KMS-11 (cell line): Measurements from ENCODE around the gene ABCE1.

ENCODE experiments used
- H2AFZ ChIP-seq: fragments of 200-600 bp; sonication (generic); 2 replicates; pipeline ENCODE4 v1.6.1; 2016; ENCODE audit warnings: antibody characterized with exemption, mixed run types, low read depth
- H3K27ac ChIP-seq: fragments of 200-600 bp; sonication (generic); 2 replicates; pipeline ENCODE4 v1.6.1; 2016; ENCODE audit warnings: mild to moderate bottlenecking, mixed run types
- H3K27me3 ChIP-seq: fragments of 200-600 bp; sonication (generic); 2 replicates; pipeline ENCODE4 v1.6.1; 2017; ENCODE audit warnings: mild to moderate bottlenecking, low read depth, mixed run types, moderate library complexity; ENCODE audit not compliant: insufficient read depth
- H3K36me3 ChIP-seq: fragments of 200-600 bp; sonication (generic); 2 replicates; pipeline ENCODE4 v1.6.1; 2017; ENCODE audit warnings: mild to moderate bottlenecking, mixed run types; ENCODE audit not compliant: insufficient read depth
- H3K4me1 ChIP-seq: fragments of 200-600 bp; sonication (generic); 2 replicates; pipeline ENCODE4 v1.6.1; 2016; ENCODE audit warnings: mild to moderate bottlenecking, low read depth, mixed run types; ENCODE audit not compliant: poor library complexity, severe bottlenecking
- H3K4me2 ChIP-seq: fragments of 200-600 bp; sonication (generic); 2 replicates; pipeline ENCODE4 v1.7.0; 2016; ENCODE audit warnings: mild to moderate bottlenecking, mixed run types
- H3K4me3 ChIP-seq: fragments of 200-600 bp; sonication (generic); IDR thresholded peaks from 2 replicates; pipeline ENCODE4 v1.6.1; 2017; ENCODE audit warnings: low read depth, low read length, mixed read lengths; ENCODE audit not compliant: insufficient read depth
- H3K79me2 ChIP-seq: fragments of 200-600 bp; sonication (generic); 2 replicates; pipeline ENCODE4 v1.6.1; 2016; ENCODE audit warnings: low read depth, mixed run types; ENCODE audit not compliant: insufficient read depth
- H3K9ac ChIP-seq: fragments of 200-600 bp; sonication (generic); 2 replicates; pipeline ENCODE4 v1.6.1; 2016; ENCODE audit warnings: mild to moderate bottlenecking, mixed run types
- H4K20me1 ChIP-seq: fragments of 200-600 bp; sonication (generic); 2 replicates; pipeline ENCODE4 v1.6.1; 2016; ENCODE audit warnings: mild to moderate bottlenecking, mixed run types; ENCODE audit not compliant: insufficient read depth
- TF ChIP-seq, protein P1 (sequence below): fragments of 200-600 bp; sonication (generic); conservative IDR thresholded peaks from 2 replicates; pipeline ENCODE4 v1.6.1; 2017; ENCODE audit warnings: low read depth, mild to moderate bottlenecking, antibody characterized with exemption, low read length, moderate library complexity, mixed read lengths

The ABCE1 gene

DNA sequence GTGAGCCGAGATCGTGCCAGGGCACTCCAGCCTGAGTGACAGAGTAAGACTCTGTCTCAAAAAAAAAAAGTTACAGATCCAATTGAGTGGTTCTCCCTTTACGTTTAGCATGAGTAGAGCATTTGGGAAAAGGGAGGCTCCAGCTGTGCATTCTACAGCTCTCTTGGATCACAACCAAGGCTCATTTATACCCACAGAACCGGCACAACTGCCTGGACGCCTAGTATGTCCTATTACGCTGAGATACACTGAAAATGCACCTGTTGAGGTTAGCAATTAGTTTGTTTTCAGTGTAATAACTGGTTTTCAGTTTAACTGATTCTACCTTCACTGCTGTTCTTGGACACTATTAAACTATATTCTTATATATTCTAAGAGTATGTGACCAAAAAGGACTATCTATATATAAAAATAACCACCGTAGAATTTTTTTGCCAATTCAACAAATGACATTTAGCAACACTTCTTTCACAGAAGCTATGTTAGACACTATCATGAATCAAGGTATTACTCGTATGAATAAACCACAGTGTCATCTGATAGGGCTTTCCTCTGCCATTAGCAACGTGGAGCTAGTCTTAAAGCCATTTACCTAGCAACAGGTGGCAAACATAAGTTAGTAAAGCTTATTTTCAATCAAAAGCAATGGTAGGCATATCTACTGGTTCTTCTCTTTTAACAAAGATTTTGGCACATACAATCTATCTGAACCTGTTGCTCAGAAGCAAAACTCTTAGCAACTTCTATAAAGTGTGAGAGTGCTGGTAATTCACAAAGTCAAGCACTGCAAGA, 78.7 kb downstream of the ABCE1 start:
- Histone ChIP-seq H3K27me3 (no peaks in the 10 kb centered on the region), H3K27ac (peak overlapping the region; percentile 92), H3K4me3 (no peak overlapping the region), H3K4me1 (peaks cover 50% of the 10 kb centered on the region), H3K9ac (peak overlapping the region; percentile 94), H4K20me1 (no peaks in the 10 kb centered on the region; the same call in 1 of the 2 replicates), H3K79me2 (peaks cover 74% of the 10 kb centered on the region), H2AFZ (no peak overlapping the region), H3K36me3 (no peaks in the 10 kb centered on the region), H3K4me2 (peak overlapping the region; percentile 92)
- TF ChIP-seq, protein P1, sequence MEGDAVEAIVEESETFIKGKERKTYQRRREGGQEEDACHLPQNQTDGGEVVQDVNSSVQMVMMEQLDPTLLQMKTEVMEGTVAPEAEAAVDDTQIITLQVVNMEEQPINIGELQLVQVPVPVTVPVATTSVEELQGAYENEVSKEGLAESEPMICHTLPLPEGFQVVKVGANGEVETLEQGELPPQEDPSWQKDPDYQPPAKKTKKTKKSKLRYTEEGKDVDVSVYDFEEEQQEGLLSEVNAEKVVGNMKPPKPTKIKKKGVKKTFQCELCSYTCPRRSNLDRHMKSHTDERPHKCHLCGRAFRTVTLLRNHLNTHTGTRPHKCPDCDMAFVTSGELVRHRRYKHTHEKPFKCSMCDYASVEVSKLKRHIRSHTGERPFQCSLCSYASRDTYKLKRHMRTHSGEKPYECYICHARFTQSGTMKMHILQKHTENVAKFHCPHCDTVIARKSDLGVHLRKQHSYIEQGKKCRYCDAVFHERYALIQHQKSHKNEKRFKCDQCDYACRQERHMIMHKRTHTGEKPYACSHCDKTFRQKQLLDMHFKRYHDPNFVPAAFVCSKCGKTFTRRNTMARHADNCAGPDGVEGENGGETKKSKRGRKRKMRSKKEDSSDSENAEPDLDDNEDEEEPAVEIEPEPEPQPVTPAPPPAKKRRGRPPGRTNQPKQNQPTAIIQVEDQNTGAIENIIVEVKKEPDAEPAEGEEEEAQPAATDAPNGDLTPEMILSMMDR: no peak

DNA sequence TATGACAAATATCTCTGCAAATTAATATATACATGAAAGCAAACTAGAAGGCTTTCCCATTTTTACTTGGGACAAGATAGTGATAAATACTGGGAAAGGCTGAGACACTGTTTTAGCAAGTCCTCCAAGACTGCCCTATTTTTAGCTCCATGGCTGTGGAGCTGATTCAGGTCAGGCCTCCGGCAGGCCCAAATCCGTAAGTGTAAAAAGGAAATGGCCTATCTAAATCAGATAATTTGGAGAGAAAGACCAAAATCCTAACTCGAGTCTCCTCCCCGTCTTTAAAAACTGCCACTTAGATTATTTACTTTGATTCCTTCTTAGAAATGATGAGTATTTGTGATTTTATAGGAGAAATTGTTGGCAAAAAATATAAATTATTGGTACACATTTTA, 79.4 kb downstream of the ABCE1 start:
- Histone ChIP-seq H4K20me1 (no peaks in the 10 kb centered on the region), H3K36me3 (no peaks in the 10 kb centered on the region), H3K27ac (peak overlapping the region; percentile 92), H3K4me2 (peak overlapping the region; percentile 92), H3K4me1 (peaks cover 50% of the 10 kb centered on the region), H3K9ac (peak overlapping the region; percentile 94), H3K79me2 (peaks cover 68% of the 10 kb centered on the region), H3K27me3 (no peaks in the 10 kb centered on the region), H2AFZ (no peak overlapping the region), H3K4me3 (no peak overlapping the region)
- TF ChIP-seq, protein P1: no peak

DNA sequence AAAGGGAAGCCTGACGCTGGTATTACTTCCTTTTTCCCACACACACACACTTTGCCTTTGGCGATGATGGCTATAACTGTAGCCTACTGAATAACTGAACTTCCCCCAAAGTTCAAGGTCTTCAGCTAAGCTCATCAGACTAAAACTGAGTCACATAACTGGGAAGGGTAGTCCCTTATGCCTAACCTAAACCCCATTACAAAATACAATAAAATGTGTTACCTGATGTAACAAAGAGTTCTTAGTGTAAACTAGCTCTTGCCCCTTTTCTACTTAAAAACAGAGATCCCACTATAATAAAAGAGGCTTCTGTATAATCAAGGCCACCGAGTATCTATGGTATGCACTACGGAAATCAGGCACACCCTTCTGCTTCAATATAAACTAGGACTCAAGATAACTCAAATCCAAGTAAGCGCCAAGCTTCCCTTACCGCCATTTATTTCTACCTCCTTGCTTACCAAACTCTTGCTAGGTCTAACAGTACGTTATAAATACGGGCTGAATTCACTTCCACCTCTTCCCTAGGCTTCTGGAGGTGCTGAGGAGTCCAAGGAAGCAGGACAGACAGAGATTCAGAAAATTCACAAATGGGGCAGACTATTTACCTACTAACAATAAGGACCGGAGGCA, 79.9 kb downstream of the ABCE1 start:
- peak overlapping the region; percentile 94 for H3K9ac ChIP-seq
- TF ChIP-seq, protein P1: no peak
- peaks cover 64% of the 10 kb centered on the region for H3K79me2 ChIP-seq
- no peaks in the 10 kb centered on the region for H3K27me3 ChIP-seq
- H3K27ac ChIP-seq: peak overlapping the region; percentile 92
- peak overlapping the region; percentile 92 for H3K4me2 ChIP-seq
- peak overlapping the region; percentile 64 for H3K4me3 ChIP-seq
- no peaks in the 10 kb centered on the region for H3K36me3 ChIP-seq
- no peaks in the 10 kb centered on the region for H4K20me1 ChIP-seq
- peaks cover 46% of the 10 kb centered on the region for H3K4me1 ChIP-seq
- H2AFZ ChIP-seq: no peak overlapping the region

DNA sequence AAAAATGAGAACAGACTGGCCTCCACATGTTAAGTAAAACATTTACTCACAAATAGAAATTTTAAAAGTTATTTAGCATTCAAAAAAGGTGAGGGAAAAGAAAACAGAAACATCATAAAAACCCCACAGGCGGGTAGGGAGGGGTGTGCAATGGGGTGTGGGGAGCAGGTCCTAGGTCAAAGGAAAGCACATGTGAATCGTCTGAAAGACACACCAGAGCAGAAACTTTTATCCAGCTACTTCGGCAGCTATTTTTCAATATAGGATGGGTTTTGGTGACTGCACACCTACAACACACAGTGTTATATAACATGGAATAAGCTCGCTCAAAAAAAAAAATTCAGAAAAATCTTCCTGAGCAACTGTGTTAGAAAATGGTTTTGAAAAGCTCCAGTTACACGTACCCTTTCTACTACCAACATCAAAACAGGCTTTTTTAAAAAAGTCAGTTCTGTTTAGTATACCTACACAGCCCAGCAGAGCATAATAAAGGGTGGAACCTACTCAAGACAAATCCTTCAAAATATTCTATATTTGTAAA, 80.7 kb downstream of the ABCE1 start:
- Histone ChIP-seq H3K9ac (peak overlapping the region; percentile 94), H3K4me1 (peaks cover 38% of the 10 kb centered on the region), H3K79me2 (peaks cover 56% of the 10 kb centered on the region), H3K4me3 (peak overlapping the region; percentile 64), H3K27ac (peak overlapping the region; percentile 92), H3K36me3 (no peaks in the 10 kb centered on the region), H2AFZ (no peak overlapping the region), H3K27me3 (no peaks in the 10 kb centered on the region), H4K20me1 (no peaks in the 10 kb centered on the region), H3K4me2 (peak overlapping the region; percentile 92)
- TF ChIP-seq, protein P1: no peak
